ENCODE measurements around the gene TSPAN14. TPM values are rescaled to one million over a fixed set of nuclear protein-coding genes. Genes with fewer than 3 reads are reported as not detected.

TSPAN14 gene
- total RNA-seq, 1 experiment from 2014 or later = 73.5 TPM

DNA sequence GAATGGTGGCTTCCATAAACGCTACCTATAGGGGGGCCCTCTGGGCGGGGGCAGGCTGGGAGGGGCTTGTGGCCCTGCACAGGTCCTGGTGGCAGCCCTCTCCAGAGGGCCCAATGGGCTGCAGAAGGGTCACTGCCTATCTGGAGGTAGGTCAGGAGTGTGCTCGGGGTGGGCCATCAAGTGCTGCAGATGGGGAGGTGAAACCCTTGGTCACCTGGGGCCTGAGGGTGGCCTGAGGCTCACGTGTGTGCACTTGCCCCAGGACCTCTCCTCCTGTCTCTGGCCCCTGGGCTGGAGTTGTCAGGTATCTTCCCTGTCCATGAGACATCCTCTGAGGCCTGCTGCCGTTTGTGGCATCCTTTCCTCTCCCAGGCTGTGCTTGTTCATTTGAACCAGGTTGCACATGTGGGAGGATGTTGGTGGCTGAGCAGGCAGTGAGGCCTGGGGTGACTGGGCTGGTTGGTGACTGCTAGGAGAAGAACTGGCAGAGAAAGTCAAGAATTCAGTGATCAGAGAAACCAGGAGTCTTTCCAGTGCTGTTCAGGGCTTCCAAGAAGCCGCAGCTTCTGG lies 62.5 kb downstream of the TSPAN14 start:
- no peaks in the 10 kb centered on the region for H3K27me3 Mint-ChIP-seq (ENCODE audit: low read depth)
- ChIA-PET CTCF (interaction anchor here (1.1 to 20.7 kb wide), 3 partner anchors 11 to 63 kb away, joined by 5 to 802 read pairs (median 7); partner anchors contain the start of gene TSPAN14), POLR2A (no interaction called here)
- H3K36me3 Mint-ChIP-seq = peaks cover 57% of the 10 kb centered on the region
- TF ChIP-seq, protein P1, sequence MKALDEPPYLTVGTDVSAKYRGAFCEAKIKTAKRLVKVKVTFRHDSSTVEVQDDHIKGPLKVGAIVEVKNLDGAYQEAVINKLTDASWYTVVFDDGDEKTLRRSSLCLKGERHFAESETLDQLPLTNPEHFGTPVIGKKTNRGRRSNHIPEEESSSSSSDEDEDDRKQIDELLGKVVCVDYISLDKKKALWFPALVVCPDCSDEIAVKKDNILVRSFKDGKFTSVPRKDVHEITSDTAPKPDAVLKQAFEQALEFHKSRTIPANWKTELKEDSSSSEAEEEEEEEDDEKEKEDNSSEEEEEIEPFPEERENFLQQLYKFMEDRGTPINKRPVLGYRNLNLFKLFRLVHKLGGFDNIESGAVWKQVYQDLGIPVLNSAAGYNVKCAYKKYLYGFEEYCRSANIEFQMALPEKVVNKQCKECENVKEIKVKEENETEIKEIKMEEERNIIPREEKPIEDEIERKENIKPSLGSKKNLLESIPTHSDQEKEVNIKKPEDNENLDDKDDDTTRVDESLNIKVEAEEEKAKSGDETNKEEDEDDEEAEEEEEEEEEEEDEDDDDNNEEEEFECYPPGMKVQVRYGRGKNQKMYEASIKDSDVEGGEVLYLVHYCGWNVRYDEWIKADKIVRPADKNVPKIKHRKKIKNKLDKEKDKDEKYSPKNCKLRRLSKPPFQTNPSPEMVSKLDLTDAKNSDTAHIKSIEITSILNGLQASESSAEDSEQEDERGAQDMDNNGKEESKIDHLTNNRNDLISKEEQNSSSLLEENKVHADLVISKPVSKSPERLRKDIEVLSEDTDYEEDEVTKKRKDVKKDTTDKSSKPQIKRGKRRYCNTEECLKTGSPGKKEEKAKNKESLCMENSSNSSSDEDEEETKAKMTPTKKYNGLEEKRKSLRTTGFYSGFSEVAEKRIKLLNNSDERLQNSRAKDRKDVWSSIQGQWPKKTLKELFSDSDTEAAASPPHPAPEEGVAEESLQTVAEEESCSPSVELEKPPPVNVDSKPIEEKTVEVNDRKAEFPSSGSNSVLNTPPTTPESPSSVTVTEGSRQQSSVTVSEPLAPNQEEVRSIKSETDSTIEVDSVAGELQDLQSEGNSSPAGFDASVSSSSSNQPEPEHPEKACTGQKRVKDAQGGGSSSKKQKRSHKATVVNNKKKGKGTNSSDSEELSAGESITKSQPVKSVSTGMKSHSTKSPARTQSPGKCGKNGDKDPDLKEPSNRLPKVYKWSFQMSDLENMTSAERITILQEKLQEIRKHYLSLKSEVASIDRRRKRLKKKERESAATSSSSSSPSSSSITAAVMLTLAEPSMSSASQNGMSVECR (CRISPR knock-in tag; IDR thresholded peaks at IDR 0.05; ENCODE audit: borderline replicate concordance) = no peak
- TF ChIP-seq NFYB (CRISPR knock-in tag; conservative IDR thresholded peaks at IDR 0.05; ENCODE audit: low read depth) (no peak), ZNF263 (CRISPR knock-in tag; IDR thresholded peaks at IDR 0.05; ENCODE audit: low read depth) (no peak), RORB (CRISPR knock-in tag; IDR thresholded peaks at IDR 0.05) (no peak), ATF1 (CRISPR knock-in tag; IDR thresholded peaks at IDR 0.05) (no peak), ESRRA (CRISPR knock-in tag; IDR thresholded peaks at IDR 0.05; ENCODE audit: borderline replicate concordance) (no peak), MXD4 (CRISPR knock-in tag; IDR thresholded peaks at IDR 0.05; ENCODE audit: borderline replicate concordance) (no peak), ZNF396 (CRISPR knock-in tag; IDR thresholded peaks at IDR 0.05; ENCODE audit: borderline replicate concordance) (no peak), GTF2I (CRISPR knock-in tag; conservative IDR thresholded peaks at IDR 0.05) (no peak), FOXK1 (CRISPR knock-in tag; IDR thresholded peaks at IDR 0.05) (no peak), OVOL2 (CRISPR knock-in tag; IDR thresholded peaks at IDR 0.05; ENCODE audit: borderline replicate concordance) (no peak)
- TF ChIP-seq, protein P2, sequence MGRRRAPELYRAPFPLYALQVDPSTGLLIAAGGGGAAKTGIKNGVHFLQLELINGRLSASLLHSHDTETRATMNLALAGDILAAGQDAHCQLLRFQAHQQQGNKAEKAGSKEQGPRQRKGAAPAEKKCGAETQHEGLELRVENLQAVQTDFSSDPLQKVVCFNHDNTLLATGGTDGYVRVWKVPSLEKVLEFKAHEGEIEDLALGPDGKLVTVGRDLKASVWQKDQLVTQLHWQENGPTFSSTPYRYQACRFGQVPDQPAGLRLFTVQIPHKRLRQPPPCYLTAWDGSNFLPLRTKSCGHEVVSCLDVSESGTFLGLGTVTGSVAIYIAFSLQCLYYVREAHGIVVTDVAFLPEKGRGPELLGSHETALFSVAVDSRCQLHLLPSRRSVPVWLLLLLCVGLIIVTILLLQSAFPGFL (CRISPR knock-in tag; IDR thresholded peaks at IDR 0.05; ENCODE audit: borderline replicate concordance) = no peak
- TF ChIP-seq, protein P3, sequence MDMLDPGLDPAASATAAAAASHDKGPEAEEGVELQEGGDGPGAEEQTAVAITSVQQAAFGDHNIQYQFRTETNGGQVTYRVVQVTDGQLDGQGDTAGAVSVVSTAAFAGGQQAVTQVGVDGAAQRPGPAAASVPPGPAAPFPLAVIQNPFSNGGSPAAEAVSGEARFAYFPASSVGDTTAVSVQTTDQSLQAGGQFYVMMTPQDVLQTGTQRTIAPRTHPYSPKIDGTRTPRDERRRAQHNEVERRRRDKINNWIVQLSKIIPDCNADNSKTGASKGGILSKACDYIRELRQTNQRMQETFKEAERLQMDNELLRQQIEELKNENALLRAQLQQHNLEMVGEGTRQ (CRISPR knock-in tag; IDR thresholded peaks at IDR 0.05) = no peak
- no peaks in the 10 kb centered on the region for H3K9me3 Mint-ChIP-seq
- ATAC-seq = no peak
- no peak overlapping the region for H3K4me3 Mint-ChIP-seq
- H3K27ac Mint-ChIP-seq = no peak overlapping the region
- DNase-seq (ENCODE audit: low spot score) = no peak
- peaks cover 6% of the 10 kb centered on the region for H3K4me1 Mint-ChIP-seq

DNA sequence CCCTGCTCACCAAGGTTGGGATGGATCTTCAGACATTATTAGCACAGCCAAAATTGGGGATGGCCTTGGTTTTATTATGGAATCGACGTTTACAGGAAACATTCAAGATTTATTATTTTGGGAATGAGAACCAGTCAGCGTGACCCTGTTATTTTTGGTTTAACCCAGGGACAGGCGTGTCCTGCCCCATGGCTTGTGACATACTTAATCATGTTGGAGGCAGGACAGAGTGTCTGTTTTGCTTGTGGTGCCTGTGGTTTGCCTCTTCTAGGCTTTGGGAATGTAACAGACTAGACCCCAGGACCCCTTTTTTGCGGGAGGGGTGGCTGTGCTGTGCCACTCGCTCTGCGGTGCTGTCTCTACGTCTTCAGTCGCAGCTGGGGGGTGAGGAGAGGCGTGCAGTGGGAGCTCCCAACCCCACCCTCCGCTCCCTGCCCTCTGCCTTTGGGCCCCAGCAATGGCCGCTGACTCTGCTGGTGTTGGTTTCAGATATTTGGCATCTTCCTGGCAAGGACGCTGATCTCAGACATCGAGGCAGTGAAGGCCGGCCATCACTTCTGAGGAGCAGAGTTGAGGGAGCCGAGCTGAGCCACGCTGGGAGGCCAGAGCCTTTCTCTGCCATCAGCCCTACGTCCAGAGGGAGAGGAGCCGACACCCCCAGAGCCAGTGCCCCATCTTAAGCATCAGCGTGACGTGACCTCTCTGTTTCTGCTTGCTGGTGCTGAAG lies 63.5 kb downstream of the TSPAN14 start:
- H3K4me1 Mint-ChIP-seq = peaks cover 6% of the 10 kb centered on the region
- H3K27ac Mint-ChIP-seq = no peak overlapping the region
- no peak overlapping the region for H3K4me3 Mint-ChIP-seq
- ATAC-seq (no peak), DNase-seq (ENCODE audit: low spot score) (no peak)
- H3K27me3 Mint-ChIP-seq (ENCODE audit: low read depth) = no peaks in the 10 kb centered on the region
- TF ChIP-seq, protein P3 (CRISPR knock-in tag; IDR thresholded peaks at IDR 0.05) = no peak
- TF ChIP-seq SMAD4 (CRISPR knock-in tag; IDR thresholded peaks at IDR 0.05) = no peak
- TF ChIP-seq, protein P4, sequence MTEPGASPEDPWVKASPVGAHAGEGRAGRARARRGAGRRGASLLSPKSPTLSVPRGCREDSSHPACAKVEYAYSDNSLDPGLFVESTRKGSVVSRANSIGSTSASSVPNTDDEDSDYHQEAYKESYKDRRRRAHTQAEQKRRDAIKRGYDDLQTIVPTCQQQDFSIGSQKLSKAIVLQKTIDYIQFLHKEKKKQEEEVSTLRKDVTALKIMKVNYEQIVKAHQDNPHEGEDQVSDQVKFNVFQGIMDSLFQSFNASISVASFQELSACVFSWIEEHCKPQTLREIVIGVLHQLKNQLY (CRISPR knock-in tag; IDR thresholded peaks at IDR 0.05) = no peak
- TF ChIP-seq, protein P5, sequence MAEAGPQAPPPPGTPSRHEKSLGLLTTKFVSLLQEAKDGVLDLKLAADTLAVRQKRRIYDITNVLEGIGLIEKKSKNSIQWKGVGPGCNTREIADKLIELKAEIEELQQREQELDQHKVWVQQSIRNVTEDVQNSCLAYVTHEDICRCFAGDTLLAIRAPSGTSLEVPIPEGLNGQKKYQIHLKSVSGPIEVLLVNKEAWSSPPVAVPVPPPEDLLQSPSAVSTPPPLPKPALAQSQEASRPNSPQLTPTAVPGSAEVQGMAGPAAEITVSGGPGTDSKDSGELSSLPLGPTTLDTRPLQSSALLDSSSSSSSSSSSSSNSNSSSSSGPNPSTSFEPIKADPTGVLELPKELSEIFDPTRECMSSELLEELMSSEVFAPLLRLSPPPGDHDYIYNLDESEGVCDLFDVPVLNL (CRISPR knock-in tag; IDR thresholded peaks at IDR 0.05; ENCODE audit: borderline replicate concordance, low read depth) = no peak
- TF ChIP-seq, protein P6, sequence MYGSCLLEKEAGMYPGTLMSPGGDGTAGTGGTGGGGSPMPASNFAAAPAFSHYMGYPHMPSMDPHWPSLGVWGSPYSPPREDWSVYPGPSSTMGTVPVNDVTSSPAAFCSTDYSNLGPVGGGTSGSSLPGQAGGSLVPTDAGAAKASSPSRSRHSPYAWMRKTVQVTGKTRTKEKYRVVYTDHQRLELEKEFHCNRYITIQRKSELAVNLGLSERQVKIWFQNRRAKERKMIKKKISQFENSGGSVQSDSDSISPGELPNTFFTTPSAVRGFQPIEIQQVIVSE (CRISPR knock-in tag; IDR thresholded peaks at IDR 0.05; ENCODE audit: borderline replicate concordance) = no peak
- TF ChIP-seq MYBL2 (CRISPR knock-in tag; IDR thresholded peaks at IDR 0.05) = no peak
- TF ChIP-seq RORB (CRISPR knock-in tag; IDR thresholded peaks at IDR 0.05) = no peak
- no peak for TF ChIP-seq FOXK1 (CRISPR knock-in tag; IDR thresholded peaks at IDR 0.05)
- peaks cover 51% of the 10 kb centered on the region for H3K36me3 Mint-ChIP-seq
- ChIA-PET CTCF (interaction anchor here (0.9 kb wide), 1 partner anchor 12 kb away, joined by 4 read pairs; no protein-coding TSS in a partner anchor), POLR2A (no interaction called here)
- H3K9me3 Mint-ChIP-seq = no peaks in the 10 kb centered on the region

All from WTC11 (cell line).